ENCODE results near the gene ZNG1F.
"Not testable (repeated sequence)": the region's sequence is repeated elsewhere in the genome, so short reads cannot be mapped to it uniquely, and the experiment has no call there.

The ZNG1F gene

DNA sequence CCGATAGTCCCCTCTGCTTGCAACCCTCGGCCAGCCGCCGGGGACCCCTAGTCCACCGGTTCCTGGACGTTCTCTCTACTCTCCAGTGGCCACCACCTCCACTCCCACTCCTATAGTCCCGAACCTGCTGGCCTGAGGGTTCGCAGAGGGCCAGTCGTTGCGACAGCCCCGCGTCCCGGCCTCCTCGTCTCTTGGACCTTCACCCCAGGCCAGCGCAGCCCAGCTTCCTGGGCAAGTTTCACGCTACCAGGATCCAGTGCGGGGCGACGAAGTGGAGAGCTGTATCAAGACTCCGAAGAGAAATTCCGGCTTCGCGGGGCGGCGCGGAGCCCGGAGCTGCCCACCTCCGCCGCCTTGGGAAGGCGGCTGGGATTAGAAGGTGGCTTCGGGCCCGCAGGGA is 65.7 kb downstream of the ZNG1F start:
- not testable (repeated sequence) for DNase-seq (ENCODE audit: low spot score)

DNA sequence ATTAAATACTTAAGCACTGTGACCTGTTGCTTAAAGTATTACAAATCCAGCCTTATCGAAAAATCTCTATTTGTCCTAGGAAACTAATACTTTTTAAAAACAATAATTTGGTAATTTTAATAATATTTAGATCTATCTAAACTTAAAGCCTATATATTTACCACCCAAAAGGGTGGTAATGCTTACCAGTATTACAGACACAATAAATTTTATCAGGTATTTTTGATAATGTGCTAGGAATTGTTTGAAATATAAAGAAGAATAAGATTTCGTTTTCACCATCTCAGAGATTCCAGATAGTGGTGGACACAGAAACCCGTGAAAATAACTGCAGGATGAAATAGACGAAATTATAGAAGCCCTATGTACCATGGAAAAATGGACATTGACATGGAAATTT is 68.4 kb downstream of the ZNG1F start:
- DNase-seq (ENCODE audit: low spot score) = not testable (repeated sequence)

- not testable (repeated sequence) for DNase-seq (ENCODE audit: low spot score)
Measured at GRCh38 chr9:41119719-41120118, 69.4 kb downstream of the ZNG1F start.

- not testable (repeated sequence) for DNase-seq (ENCODE audit: low spot score)
Measured at GRCh38 chr9:41119311-41119710, 69.8 kb downstream of the ZNG1F start.

DNA sequence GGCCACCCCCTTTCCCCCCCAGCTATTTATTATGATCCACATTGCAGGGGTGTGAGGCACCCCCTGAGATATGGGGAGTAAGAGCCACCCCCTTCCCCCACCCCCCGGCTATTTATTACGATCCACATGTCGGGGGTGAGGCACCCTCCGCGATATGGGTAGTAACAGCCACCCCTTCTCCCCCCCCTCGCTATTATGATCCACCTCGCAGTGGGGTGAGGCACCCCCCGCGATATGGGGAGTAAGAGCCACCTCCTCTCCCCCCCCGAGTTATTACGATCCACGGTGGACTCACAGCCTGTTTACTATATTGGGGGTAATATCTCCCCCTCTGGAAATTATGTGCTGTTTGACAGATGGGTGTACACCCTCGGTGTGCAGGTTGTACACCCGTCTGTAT is 75.8 kb downstream of the ZNG1F start:
- DNase-seq (ENCODE audit: low spot score) = not testable (repeated sequence)

- not testable (repeated sequence) for DNase-seq (ENCODE audit: low spot score)
Measured at GRCh38 chr9:41111414-41111813, 77.7 kb downstream of the ZNG1F start.

DNA sequence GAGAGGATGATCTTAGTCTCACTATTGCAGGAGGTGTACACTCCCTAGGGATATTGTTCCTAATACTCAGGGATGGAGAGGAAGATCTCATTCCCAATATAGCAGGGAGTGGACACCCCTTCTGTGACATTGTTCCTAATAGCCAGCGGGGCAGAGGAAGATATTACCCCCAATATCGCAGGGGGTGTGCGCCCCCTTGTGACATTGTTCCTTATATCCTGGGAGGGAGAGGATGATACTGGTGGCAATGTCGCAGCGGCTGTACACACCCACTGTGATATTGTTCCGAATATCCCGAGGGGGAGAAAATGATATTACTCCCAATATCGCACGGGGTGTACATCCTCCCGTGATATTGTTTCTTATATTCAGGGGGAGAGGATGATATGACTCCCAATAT is 78.2 kb downstream of the ZNG1F start:
- not testable (repeated sequence) for DNase-seq (ENCODE audit: low spot score)

GRCh38 chr9:41109253-41109652 is 79.9 kb downstream of the ZNG1F start:
- not testable (repeated sequence) for DNase-seq (ENCODE audit: low spot score)

DNA sequence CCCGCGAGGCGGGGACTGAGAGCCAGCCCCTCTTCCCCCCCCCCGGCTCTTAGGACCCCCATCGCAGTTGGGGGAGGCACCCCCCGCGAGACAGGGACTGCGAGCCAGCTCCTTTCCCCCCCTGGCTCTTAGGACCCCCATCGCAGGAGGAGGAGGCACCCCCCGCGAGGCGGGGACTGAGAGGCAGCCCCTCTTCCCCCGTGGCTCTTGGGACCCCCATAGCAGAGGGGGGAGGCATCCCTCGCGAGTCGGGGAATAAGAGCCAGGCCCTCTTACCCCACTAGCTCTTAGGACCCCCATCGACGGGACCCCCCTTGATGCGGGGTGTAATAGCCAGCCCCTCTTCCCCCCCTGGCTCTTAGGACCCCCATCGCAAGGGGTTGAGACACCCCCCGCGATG is 80.3 kb downstream of the ZNG1F start:
- not testable (repeated sequence) for DNase-seq (ENCODE audit: low spot score)

DNA sequence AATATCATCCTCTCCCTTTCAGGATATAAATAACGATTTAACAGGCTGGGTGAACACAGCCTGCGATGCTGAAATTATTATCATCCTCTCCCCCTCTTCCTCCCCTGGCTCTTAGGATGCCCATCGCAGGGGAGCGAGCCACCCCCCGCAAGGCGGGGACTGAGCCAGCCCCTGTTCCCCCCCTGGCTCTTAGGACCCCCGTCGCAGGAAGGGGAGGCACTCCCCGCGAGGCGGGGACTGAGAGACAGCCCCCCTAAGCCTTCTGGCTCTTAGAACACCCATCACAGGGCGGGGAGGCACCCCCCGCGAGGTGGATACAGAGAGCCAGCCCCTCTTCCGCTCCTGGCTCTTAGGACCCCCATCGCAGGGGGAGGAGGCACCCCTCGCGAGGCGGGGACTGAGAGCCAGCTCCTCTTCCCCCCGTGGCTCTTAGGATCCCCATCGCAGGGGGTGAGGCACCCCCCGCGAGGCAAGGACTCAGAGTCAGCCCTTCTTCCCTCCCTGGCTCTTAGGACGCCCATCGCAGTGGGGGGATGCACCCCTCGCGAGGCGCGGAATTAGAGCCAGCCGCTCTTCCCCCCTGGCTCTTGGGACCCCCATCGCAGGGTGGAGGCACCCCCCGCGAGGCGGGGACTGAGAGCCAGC is 82.5 kb downstream of the ZNG1F start:
- DNase-seq (ENCODE audit: low spot score) = not testable (repeated sequence)

DNA sequence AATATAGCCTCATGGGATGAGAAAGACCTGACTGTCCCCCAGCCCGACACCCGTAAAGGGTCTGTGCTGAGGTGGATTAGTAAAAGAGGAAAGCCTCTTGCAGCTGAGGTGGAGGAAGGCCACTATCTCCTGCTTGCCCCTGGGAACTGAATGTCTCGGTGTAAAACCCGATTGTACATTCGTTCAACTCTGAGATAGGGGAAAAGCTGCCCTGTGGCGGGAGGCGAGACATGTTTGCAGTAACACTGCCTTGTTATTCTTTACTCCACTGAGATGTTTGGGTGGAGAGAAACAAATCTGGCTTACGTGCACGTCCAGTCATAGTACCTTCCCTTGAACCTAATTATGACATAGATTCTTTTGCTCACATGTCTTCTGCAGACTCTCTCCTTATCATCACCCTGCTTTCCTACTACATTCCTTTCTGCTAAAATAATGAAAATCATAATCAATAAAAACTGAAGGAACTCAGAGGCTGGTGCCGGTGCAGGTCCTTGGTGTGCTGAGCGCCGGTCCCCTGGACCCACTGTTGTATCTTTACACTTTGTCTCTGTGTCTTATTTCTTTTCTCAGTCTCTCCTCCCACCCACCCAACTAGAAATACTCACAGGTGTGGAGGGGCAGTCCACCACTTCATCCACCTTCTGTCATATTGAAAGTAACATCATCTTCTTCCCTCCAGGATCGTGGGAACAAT is 83.4 kb downstream of the ZNG1F start:
- not testable (repeated sequence) for DNase-seq (ENCODE audit: low spot score)

DNA sequence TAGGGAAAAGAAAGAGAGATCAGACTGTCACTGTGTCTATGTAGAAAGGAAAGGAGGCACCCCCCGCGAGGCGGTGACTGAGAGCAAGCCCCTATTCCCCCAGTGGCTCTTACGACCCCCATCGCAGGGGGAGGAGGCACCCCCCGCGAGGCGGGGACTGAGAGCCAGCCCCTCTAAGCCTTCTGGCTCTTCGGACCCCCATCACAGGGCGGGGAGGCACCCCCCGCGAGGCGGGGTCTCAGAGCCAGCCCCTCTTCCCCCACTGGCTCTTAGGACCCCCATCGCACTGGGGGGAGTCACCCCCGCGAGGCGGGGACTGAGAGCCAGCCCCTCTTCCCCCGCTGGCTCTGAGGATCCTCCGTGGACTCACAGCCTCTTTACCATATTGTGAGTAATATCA is 84.6 kb downstream of the ZNG1F start:
- DNase-seq (ENCODE audit: low spot score) = not testable (repeated sequence)

GRCh38 chr9:41100508-41100907 is 88.6 kb downstream of the ZNG1F start:
- not testable (repeated sequence) for DNase-seq (ENCODE audit: low spot score)

DNA sequence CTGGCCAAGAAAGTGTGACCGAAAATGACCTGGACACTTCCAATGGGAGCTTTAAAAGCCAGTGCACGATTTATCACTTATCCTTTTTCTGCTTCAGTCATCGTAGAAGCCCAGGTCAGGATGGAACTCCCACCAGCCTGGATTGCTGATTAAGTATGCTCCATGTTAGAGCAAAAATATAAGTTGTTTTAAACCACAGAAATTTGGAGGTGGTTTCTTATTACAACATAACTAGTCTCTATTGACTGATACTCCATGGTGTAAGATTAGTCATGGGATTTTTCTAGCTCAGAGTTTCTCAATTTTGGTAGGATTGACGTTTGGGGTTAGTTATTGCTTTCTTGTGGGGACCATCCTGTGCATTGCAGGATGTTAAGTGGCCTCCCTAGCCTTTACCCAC is 90.4 kb downstream of the ZNG1F start:
- not testable (repeated sequence) for DNase-seq (ENCODE audit: low spot score)

- DNase-seq (ENCODE audit: low spot score) = not testable (repeated sequence)
Measured at GRCh38 chr9:41095060-41095459, 94.1 kb downstream of the ZNG1F start.

GRCh38 chr9:41094010-41094773 is 94.9 kb downstream of the ZNG1F start:
- not testable (repeated sequence) for DNase-seq (ENCODE audit: low spot score)

GRCh38 chr9:41090922-41091321 is 98.2 kb downstream of the ZNG1F start:
- DNase-seq (ENCODE audit: low spot score) = not testable (repeated sequence)

DNA sequence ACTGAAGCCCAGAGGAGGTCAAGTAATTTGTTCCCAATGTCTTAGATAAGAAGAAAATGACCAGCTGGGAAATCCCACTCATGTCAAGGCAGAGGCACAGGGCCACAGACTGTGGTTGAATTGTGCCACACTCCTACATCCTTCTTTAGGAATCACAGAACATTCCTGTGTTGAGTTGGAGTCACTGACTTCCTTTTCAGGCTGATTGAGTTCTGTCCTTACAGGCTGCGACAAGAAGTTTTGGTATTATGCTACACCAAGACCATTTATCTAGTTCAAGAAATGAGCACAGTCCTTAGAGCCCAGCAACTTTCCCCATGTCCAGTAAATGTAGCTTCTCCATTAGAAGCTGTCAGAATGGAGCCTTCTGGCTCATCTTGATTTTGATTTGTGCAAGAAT is 98.7 kb downstream of the ZNG1F start:
- DNase-seq (ENCODE audit: low spot score) = not testable (repeated sequence)

GRCh38 chr9:41088450-41089059 is 100.6 kb downstream of the ZNG1F start:
- not testable (repeated sequence) for DNase-seq (ENCODE audit: low spot score)

DNA sequence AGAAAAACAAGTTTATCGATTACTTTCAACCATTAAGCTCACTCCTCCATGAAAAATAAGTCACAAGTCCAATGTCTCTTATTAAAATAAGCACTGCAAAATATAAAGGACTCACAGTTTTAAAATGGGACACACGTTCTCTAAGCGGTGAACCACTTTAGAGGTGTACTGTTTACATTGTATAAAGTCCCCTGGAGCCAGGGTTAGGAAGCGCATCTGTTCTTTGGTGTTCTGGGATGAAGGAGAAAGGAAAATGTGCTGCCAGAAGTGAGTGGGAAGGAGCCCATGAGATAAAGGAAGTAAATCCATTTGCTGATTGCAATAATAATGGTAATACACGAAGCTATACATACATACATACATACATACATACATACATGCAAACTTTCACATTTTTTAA is 101.2 kb downstream of the ZNG1F start:
- DNase-seq (ENCODE audit: low spot score) = not testable (repeated sequence)

GRCh38 chr9:41087157-41087780 is 101.8 kb downstream of the ZNG1F start:
- not testable (repeated sequence) for DNase-seq (ENCODE audit: low spot score)

DNA sequence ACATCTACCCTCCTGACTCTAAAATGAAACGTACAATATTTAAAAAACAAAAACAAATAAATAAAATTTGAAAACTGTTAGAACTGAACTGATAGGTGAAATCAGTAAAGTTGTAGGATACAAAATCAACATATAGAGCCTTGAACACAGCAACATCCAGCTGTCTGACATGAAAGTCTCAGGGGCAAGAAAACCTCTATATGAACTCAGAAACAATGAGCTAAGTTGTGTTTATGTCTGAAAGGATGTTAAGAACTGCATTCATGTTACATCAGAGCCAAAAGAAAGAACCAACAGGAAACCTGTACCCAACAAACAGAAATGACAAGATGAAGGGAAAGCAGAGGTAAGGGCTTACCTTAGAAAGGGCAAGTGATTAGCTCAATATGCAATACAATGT is 102.4 kb downstream of the ZNG1F start:
- DNase-seq (ENCODE audit: low spot score) = not testable (repeated sequence)
